Kidney (tissue), 14 donors: ENCODE results near the gene RHAG. TPM values are rescaled to one million over a fixed set of nuclear protein-coding genes. Genes with fewer than 3 reads are reported as not detected.

Experiments used
- DNase-seq, 5 donors: peaks; one replicate each; pipeline ENCODE4 v3.0.0-alpha.2; 2013 to 2020
- FAIRE-seq: peaks from 2 replicates; lab custom pipeline; 2012; peaks lifted over from hg19 to GRCh38; lab: Jason Lieb, UNC
- H3K27ac ChIP-seq, 2 donors: one replicate each; pipeline ENCODE4 v1.7.0; 2013; ENCODE audit warnings: low read depth in 2 of 2, low read length in 2 of 2, inconsistent platforms in 1 of 2
- H3K27me3 ChIP-seq: one replicate; pipeline ENCODE4 v1.7.1; 2013; ENCODE audit warnings: low read length, inconsistent platforms; ENCODE audit not compliant: control insufficient read depth, insufficient read depth
- H3K36me3 ChIP-seq, 3 donors: one replicate each; pipeline versions ENCODE4 v1.7.0 to v1.7.1; 2013; ENCODE audit warnings: low read length in 3 of 3, control low read depth in 1 of 3, inconsistent platforms in 1 of 3; ENCODE audit not compliant: insufficient read depth in 3 of 3, control insufficient read depth in 2 of 3
- H3K4me1 ChIP-seq, 3 donors: one replicate each; pipeline versions ENCODE4 v1.7.0 to v1.7.1; 2013; ENCODE audit warnings: low read length in 3 of 3, inconsistent platforms in 1 of 3, low read depth in 1 of 3; ENCODE audit not compliant: control insufficient read depth in 2 of 3, insufficient read depth in 2 of 3
- H3K4me3 ChIP-seq, 3 donors: one replicate each; pipeline versions ENCODE4 v1.7.0 to v1.8.1; 2013; ENCODE audit warnings: low read length in 3 of 3, control low read depth in 1 of 3, inconsistent platforms in 1 of 3
- H3K9ac ChIP-seq, 3 donors: one replicate each; pipeline versions ENCODE4 v1.7.0 to v1.7.1; 2013; ENCODE audit warnings: low read length in 3 of 3, control low read depth in 1 of 3, inconsistent platforms in 1 of 3
- H3K9me3 ChIP-seq, 3 donors: one replicate each; pipeline versions ENCODE4 v1.7.0 to v1.7.1; 2013; ENCODE audit warnings: low read length in 3 of 3, control low read depth in 1 of 3, inconsistent platforms in 1 of 3; ENCODE audit not compliant: control insufficient read depth in 2 of 3, insufficient read depth in 1 of 3
- intact Hi-C: fragments of 100-400 bp; cut with DNase I; formaldehyde crosslinking; loops from one replicate; pipeline ENCODE4 v1.11.1; 2022
- polyA plus RNA-seq: library from polyadenylated mRNA; stranded (reverse); fragments of 350-450 nt; fragmentation: Illumina TruSeq; extraction: RNeasy Lipid Tissue Mini Kit (QIAGEN cat#74804); gene quantifications from one replicate; pipeline ENCODE4 v1.2.3, GENCODE V29; 2014; ENCODE audit warnings: low read depth, low replicate concordance; ENCODE audit not compliant: insufficient read depth
- total RNA-seq: library from RNA; stranded (reverse); fragmentation: NEBNext Ultra II Directional; extraction: Animal tissue kit (Norgen Biotek cat#: 25700); gene quantifications from one replicate; pipeline ENCODE4 v1.2.1, GENCODE V29; 2021
- TF ChIP-seq, protein P1 (sequence below): IDR thresholded peaks from 3 replicates; pipeline ENCODE4 v1.5.1; 2012; ENCODE audit warnings: mild to moderate bottlenecking, moderate library complexity, borderline replicate concordance; ENCODE audit not compliant: insufficient read depth; ENCODE audit errors: extremely low read depth
- donor health status: control.
- donor health status: control.
- donor health status: control.
- donor health status: control.
- donor health status: control.
- donor health status: DM: yes; HTN: yes; CAD: no.
- donor health status: Normal renal cell carcinoma (clear cell type).

The RHAG gene
- total and polyA plus RNA-seq, 2 donors from 2014 or later, result not detected

DNA sequence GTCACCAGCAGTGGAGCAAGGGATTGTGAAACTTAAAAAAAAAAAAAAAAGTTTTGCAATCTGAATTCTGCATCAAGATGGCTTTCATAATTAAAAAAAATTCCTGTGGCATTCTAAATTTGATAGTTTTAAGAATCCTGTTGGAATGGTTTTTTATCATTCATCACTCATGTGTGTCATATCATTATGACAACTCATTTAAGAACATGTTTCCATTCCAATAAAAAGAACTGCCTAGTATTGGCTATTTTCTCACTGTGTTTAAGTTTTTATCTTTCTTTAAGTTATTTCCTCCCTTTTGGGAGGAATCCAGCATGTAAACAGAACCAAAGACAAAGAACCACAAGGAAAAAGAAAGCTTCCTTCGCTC lies 26.2 kb upstream of the RHAG start:
- FAIRE-seq, result no peak
- Histone ChIP-seq H3K9ac (no peak overlapping the region), H3K27me3 (no peaks in the 10 kb centered on the region), H3K36me3 (no peaks in the 10 kb centered on the region), H3K4me3 (no peak overlapping the region), H3K27ac (no peak overlapping the region), H3K9me3 (no peaks in the 10 kb centered on the region), H3K4me1 (no peaks in the 10 kb centered on the region)
- TF ChIP-seq, protein P1, sequence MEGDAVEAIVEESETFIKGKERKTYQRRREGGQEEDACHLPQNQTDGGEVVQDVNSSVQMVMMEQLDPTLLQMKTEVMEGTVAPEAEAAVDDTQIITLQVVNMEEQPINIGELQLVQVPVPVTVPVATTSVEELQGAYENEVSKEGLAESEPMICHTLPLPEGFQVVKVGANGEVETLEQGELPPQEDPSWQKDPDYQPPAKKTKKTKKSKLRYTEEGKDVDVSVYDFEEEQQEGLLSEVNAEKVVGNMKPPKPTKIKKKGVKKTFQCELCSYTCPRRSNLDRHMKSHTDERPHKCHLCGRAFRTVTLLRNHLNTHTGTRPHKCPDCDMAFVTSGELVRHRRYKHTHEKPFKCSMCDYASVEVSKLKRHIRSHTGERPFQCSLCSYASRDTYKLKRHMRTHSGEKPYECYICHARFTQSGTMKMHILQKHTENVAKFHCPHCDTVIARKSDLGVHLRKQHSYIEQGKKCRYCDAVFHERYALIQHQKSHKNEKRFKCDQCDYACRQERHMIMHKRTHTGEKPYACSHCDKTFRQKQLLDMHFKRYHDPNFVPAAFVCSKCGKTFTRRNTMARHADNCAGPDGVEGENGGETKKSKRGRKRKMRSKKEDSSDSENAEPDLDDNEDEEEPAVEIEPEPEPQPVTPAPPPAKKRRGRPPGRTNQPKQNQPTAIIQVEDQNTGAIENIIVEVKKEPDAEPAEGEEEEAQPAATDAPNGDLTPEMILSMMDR, result no peak
- intact Hi-C loops, result no loop called here
- no peak for DNase-seq

DNA sequence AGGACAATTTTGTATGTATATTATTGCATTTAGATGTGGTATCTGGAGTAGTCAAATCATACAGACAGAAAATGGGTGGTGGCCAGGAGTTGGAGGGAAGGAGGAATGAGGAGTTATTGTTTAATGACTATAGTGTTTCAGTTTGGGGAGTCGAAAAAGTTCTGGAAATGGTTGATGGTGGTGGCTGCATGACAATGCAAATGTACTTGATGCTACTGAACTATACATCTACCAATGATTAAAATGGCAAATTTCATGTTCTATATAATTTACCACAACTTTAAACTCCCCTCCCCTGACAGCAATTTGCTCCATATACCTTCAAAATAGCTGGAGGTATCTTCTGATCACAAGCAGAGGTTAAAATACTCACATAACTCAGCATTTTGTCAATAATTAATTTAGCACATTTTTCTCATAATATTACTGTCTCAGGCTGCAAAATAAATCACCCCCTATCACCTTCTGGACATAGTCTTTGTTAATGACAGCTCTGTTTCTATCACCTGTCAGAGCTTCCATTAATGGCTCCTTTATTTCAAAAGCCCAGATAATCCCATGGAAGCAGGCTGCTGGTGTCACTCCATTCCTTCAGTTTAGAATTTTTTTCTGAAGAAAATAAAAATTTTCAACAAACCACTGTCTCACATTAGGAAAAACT lies 25.7 kb upstream of the RHAG start:
- Histone ChIP-seq H3K36me3 (no peaks in the 10 kb centered on the region), H3K27ac (no peak overlapping the region), H3K9me3 (no peaks in the 10 kb centered on the region), H3K4me1 (no peaks in the 10 kb centered on the region), H3K27me3 (no peaks in the 10 kb centered on the region), H3K4me3 (no peak overlapping the region), H3K9ac (no peak overlapping the region)
- no peak for FAIRE-seq
- TF ChIP-seq, protein P1, result no peak
- intact Hi-C loops, result no loop called here
- no peak for DNase-seq

DNA sequence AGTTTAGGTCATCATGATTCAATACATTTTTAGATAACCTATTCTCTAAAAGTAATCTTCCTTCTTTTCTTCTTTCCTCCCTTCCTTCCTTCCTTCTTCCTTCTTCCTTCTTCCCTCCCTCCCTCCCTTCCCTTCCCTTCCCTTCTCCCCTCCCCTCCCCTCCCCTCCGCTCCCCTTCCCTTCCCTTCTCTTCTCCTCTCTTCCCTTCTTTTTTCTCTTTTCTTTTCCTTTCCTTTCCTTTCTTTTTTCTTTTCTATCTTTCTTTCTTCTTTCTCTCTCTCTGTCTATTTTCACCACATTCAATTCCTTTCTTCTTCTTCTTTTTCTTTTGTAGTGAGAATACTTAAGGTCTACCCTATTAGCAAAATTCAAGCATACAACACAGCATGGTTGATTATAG lies 17.3 kb upstream of the RHAG start:
- H3K9me3 ChIP-seq, result no peaks in the 10 kb centered on the region
- intact Hi-C loops, result no loop called here
- no peak overlapping the region for H3K9ac ChIP-seq
- no peak overlapping the region for H3K4me3 ChIP-seq
- TF ChIP-seq, protein P1, result no peak
- H3K27ac ChIP-seq, result no peak overlapping the region
- no peaks in the 10 kb centered on the region for H3K4me1 ChIP-seq
- no peak for FAIRE-seq
- no peak for DNase-seq
- H3K36me3 ChIP-seq, result no peaks in the 10 kb centered on the region
- no peaks in the 10 kb centered on the region for H3K27me3 ChIP-seq

DNA sequence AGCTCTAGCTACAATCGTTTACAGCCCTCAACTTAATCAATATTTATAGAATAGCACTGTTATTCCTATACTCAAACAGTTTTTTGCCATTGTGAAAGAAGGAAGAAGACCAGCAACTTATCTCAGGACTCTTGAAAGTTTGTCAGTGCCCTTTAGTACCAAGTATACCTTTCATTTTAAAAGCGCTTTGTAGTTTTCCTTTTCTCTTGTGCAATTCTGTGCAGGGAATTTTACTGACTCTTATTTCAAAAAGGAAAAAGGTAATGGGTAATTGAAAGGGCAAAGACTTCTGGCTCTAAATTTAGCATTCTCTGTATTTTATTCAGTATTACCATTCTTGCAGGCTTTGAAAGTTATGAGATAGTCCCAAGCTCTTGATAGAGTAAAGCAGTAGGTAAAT lies 16.8 kb upstream of the RHAG start:
- TF ChIP-seq, protein P1, result no peak
- no peak overlapping the region for H3K9ac ChIP-seq
- no peak for FAIRE-seq
- H3K4me1 ChIP-seq, result no peaks in the 10 kb centered on the region
- intact Hi-C loops, result no loop called here
- no peak overlapping the region for H3K27ac ChIP-seq
- no peaks in the 10 kb centered on the region for H3K36me3 ChIP-seq
- H3K4me3 ChIP-seq, result no peak overlapping the region
- H3K9me3 ChIP-seq, result no peaks in the 10 kb centered on the region
- no peak for DNase-seq
- no peaks in the 10 kb centered on the region for H3K27me3 ChIP-seq
